HUES48 (cell line): ENCODE data around the gene VSX1.

Experiments
- H3K27ac ChIP-seq: one replicate; pipeline ENCODE4 v1.7.0; 2013; ENCODE audit warnings: low read depth, low read length, inconsistent platforms
- H3K27me3 ChIP-seq: 2 replicates; pipeline ENCODE4 v1.6.1; 2013; ENCODE audit warnings: mild to moderate bottlenecking, low read length; ENCODE audit not compliant: control insufficient read depth, insufficient read depth
- H3K36me3 ChIP-seq: 2 replicates; pipeline ENCODE4 v1.6.1; 2013; ENCODE audit warnings: low read length; ENCODE audit not compliant: control insufficient read depth, insufficient read depth
- H3K4me1 ChIP-seq: 2 replicates; pipeline ENCODE4 v1.6.1; 2013; ENCODE audit warnings: mild to moderate bottlenecking, low read length; ENCODE audit not compliant: control insufficient read depth, insufficient read depth
- H3K4me3 ChIP-seq: 2 replicates; pipeline ENCODE4 v1.5.1; 2013; ENCODE audit warnings: mild to moderate bottlenecking, low read depth, low read length
- H3K9ac ChIP-seq: 2 replicates; pipeline ENCODE4 v1.6.1; 2013; ENCODE audit warnings: mild to moderate bottlenecking, low read depth, low read length, moderate library complexity
- H3K9me3 ChIP-seq: 2 replicates; pipeline ENCODE4 v1.6.1; 2013; ENCODE audit warnings: low read length; ENCODE audit not compliant: control insufficient read depth, insufficient read depth

The VSX1 gene

GRCh38 chr20:25087186-25087929 lies 5.4 kb upstream of the VSX1 start:
- Histone ChIP-seq H3K4me1 (peaks cover 19% of the 10 kb centered on the region), H3K4me3 (no peak overlapping the region), H3K36me3 (no peaks in the 10 kb centered on the region), H3K9me3 (no peaks in the 10 kb centered on the region), H3K9ac (no peak overlapping the region), H3K27me3 (peaks cover 79% of the 10 kb centered on the region), H3K27ac (no peak overlapping the region)

DNA sequence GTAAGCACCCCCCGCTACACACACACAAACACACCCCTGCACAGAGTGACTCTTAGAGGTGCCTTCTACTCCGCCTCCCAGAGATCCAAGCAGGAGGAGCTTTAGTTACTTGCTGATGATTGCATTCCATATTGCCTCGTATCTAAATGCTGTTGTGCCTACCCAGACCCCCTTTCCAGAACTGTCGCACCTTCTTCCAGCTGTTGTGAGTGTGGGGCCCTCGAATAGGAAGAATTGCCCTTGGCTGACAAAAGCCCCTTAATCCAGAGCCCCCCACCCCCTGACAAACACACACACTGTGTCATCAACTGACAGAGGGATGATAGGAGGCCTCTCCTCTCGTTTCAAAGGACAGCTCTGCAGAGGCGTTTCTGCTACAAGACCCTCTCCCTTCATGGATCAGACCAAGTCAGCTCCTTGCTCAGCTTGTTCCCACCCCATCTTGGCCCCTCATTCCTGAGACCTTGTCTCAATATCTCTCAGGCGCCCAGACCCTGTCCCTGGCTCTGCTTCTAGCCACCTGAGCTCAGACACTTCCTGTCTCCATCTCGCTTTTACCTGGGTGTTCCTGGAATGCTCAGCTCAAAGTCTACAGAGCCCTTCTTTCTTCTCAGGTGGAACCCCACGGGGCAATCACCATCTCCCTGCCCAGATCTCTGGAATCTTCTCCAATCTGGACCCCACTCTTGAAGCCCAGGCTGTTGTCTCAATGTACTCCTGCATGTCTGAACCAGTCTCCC lies 4.0 kb upstream of the VSX1 start:
- Histone ChIP-seq H3K27ac (no peak overlapping the region), H3K36me3 (no peaks in the 10 kb centered on the region)

GRCh38 chr20:25084626-25085187 lies 2.8 kb upstream of the VSX1 start:
- Histone ChIP-seq H3K4me1 (peaks cover 20% of the 10 kb centered on the region), H3K9me3 (no peaks in the 10 kb centered on the region), H3K36me3 (no peaks in the 10 kb centered on the region), H3K27me3 (peaks cover 88% of the 10 kb centered on the region), H3K27ac (no peak overlapping the region), H3K4me3 (peak overlapping the region; percentile 59; the same call in 1 of the 2 replicates), H3K9ac (no peak overlapping the region)

More for the DNA sequence above, 4.0 kb upstream of the VSX1 start:
- H3K9ac ChIP-seq, result no peak overlapping the region
- H3K27me3 ChIP-seq, result peaks cover 86% of the 10 kb centered on the region
- no peak overlapping the region for H3K4me3 ChIP-seq
- H3K9me3 ChIP-seq, result no peaks in the 10 kb centered on the region
- peaks cover 20% of the 10 kb centered on the region for H3K4me1 ChIP-seq

DNA sequence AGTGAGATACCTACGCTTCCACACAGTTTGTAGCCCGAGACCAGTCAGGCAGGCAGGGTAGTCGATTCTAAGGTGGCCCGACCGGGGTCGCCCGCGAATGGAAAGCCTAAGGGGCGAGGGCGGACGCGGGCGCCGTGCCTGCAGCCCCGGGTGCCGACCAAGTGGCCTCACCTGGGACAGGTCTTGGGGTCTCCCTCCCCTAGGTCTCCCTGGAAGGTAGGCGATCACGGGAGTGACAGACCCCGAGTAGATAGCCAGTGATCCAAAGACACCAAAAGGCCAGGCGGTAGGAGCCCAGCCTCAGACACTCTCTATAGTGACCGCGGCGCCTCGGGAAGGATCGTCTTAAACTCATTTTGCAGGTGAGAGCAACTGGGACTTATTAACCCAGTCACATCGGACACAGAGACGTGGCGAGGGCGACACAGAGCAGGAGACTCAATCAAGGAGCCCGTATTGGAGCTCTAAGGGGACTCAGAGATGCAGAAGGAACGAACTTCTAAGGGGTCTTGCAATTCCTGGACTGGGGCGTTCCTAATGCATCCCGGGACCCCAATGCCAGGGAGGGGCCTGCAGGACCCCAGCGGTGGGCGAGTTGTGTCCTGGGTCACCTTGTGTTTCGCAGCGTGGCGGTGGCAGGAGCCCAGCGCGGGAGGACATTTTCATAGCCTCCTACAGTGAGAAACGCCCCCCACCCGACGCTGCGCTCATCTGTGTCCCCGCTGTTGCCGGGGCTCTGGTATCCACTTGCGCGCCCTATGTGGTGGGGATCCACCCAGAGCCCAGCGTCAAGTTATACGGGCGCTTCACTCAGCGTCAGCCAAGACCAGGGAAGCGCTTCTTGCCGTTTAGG lies 2.1 kb upstream of the VSX1 start:
- Histone ChIP-seq H3K4me1 (peaks cover 20% of the 10 kb centered on the region), H3K27me3 (peaks cover 91% of the 10 kb centered on the region), H3K4me3 (peak overlapping the region; percentile 59), H3K27ac (no peak overlapping the region), H3K9me3 (no peaks in the 10 kb centered on the region), H3K9ac (no peak overlapping the region), H3K36me3 (no peaks in the 10 kb centered on the region)

DNA sequence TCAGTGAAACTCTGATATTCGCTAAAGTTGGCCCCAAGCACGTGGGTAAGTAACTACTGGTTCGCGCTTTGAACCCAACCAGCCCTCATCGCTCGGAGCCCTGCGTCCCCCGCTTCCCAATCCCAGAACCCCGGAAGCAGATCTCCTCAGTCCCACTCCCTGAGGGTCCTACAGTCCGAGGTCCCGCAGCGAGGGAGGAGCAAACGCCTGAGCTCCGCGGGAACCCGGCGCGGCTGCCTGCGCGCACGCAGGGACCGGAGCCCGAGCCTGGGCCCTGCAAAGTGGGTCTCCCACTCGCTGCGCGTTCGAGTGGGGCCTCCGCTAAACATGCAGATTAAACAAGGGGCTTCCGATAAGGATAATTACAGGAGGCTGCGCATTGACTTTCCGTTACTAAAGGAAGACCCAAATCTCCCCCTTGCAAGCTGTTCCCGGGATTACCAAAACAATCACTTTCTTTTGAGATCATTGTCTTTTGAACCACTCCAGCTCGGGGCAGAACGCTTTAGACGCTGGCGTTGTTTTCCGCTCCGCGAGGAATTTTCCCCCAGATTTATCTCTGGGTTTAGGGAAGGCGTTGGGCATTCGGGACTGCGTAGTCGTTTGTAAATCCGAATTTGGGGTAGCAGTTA lies 1.3 kb upstream of the VSX1 start:
- Histone ChIP-seq H3K27me3 (peaks cover 99% of the 10 kb centered on the region), H3K4me1 (peaks cover 20% of the 10 kb centered on the region)

DNA sequence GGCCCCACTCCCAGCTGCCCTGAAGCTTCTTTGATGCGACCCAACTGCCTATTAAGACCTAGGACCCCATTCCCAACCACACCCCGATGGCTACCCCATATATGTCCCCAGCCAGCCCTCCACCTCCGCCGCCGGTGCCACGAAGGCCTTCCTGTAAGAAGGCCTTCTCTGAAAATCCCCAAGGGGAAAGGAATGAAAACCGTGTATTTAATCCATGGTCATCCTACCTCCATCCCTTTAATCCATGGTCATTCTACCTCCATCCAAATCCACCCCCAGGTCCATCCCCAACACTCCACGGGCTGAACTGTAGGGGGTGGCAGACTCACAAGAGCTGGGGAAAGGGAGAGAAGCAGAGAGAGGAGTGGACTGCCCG lies 545 bp upstream of the VSX1 start:
- Histone ChIP-seq H3K4me3 (no peak overlapping the region), H3K36me3 (no peaks in the 10 kb centered on the region), H3K27me3 (peaks cover 100% of the 10 kb centered on the region), H3K9ac (no peak overlapping the region), H3K27ac (no peak overlapping the region), H3K9me3 (no peaks in the 10 kb centered on the region), H3K4me1 (peaks cover 20% of the 10 kb centered on the region)

More for the DNA sequence above, 1.3 kb upstream of the VSX1 start:
- Histone ChIP-seq H3K9me3 (no peaks in the 10 kb centered on the region), H3K36me3 (no peaks in the 10 kb centered on the region), H3K27ac (no peak overlapping the region), H3K9ac (no peak overlapping the region), H3K4me3 (peak overlapping the region; percentile 59)

DNA sequence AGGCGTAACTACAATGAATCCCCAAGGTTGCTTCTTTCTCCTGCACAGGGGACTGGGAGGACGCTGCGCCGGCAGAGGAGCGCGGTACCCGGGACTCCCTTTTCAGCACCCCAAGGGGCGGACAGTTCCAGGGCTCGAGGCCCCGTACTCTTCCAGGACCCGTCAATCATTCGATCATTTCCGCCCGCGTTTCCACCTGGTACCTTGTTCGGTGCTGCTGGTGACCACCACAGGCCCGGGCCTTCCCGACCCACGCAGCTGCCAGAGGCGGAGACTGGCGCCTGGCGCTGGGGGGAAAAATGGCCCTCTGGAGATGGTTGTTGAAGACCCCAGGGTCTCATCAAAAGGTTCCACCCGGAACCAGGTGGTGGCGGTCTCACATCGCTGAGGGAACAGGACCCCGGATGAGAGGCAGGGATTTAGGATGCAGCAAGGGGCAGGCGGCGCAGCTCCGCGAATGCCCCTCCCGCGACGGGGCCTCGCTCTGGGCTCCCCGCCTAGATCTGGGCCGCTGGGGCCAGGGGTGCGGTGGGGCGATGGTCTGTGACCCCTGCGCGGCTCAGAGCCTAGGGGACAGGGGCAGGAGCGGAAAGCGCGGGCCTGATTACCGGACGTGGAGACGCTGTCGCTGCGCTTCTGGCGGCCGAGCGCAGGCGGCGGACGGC lies 744 bp downstream of the VSX1 start:
- Histone ChIP-seq H3K4me3 (peak overlapping the region; percentile 51), H3K27ac (no peak overlapping the region), H3K9me3 (no peaks in the 10 kb centered on the region), H3K4me1 (peaks cover 20% of the 10 kb centered on the region), H3K9ac (no peak overlapping the region), H3K27me3 (peaks cover 99% of the 10 kb centered on the region), H3K36me3 (no peaks in the 10 kb centered on the region)

- Histone ChIP-seq H3K4me1 (peaks cover 17% of the 10 kb centered on the region), H3K4me3 (no peak overlapping the region), H3K9ac (no peak overlapping the region), H3K36me3 (no peaks in the 10 kb centered on the region), H3K27me3 (peaks cover 85% of the 10 kb centered on the region), H3K9me3 (no peaks in the 10 kb centered on the region), H3K27ac (no peak overlapping the region)
Observed at GRCh38 chr20:25079171-25079570, 2.8 kb downstream of the VSX1 start.

- Histone ChIP-seq H3K36me3 (no peaks in the 10 kb centered on the region), H3K27ac (no peak overlapping the region), H3K9ac (no peak overlapping the region), H3K9me3 (no peaks in the 10 kb centered on the region), H3K4me3 (no peak overlapping the region), H3K4me1 (peaks cover 12% of the 10 kb centered on the region), H3K27me3 (peaks cover 80% of the 10 kb centered on the region)
Observed at GRCh38 chr20:25078662-25079061, 3.3 kb downstream of the VSX1 start.

GRCh38 chr20:25077610-25078169 lies 4.3 kb downstream of the VSX1 start:
- peaks cover 70% of the 10 kb centered on the region for H3K27me3 ChIP-seq
- H3K4me3 ChIP-seq, result peak overlapping the region; percentile 46
- H3K4me1 ChIP-seq, result peaks cover 3% of the 10 kb centered on the region

More at GRCh38 chr20:25077610-25078169, 4.3 kb downstream of the VSX1 start:
- H3K9me3 ChIP-seq, result no peaks in the 10 kb centered on the region
- no peak overlapping the region for H3K27ac ChIP-seq
- H3K36me3 ChIP-seq, result no peaks in the 10 kb centered on the region
- no peak overlapping the region for H3K9ac ChIP-seq
